Measurements from ENCODE around the gene PDZRN4.
"Not testable (repeated sequence)": the region's sequence is repeated elsewhere in the genome, so short reads cannot be mapped to it uniquely, and the experiment has no call there.

The PDZRN4 gene

GRCh38 chr12:41188058-41188840, at the start of gene PDZRN4:
PDZRN4 (plus strand) TSS chr12:41188320.
- Histone ChIP-seq H3K36me3 (ENCODE audit: insufficient read depth, low read length) (no peaks in the 10 kb centered on the region), H3K9me3 (ENCODE audit: control insufficient read depth, insufficient read depth, low read length) (no peaks in the 10 kb centered on the region), H3K9ac (ENCODE audit: low read depth, low read length) (peak within 1 kb of the TSS; percentile 59; the same call in 1 of the 2 replicates), H3K4me1 (ENCODE audit: insufficient read depth, low read length) (no peaks in the 10 kb centered on the region)

GRCh38 chr12:41140117-41140516, 48.0 kb upstream of the PDZRN4 start:
- no peaks in the 10 kb centered on the region for H3K9me3 ChIP-seq (ENCODE audit: control insufficient read depth, insufficient read depth, low read length)
- no peak overlapping the region for H3K9ac ChIP-seq (ENCODE audit: low read depth, low read length)
- no peaks in the 10 kb centered on the region for H3K36me3 ChIP-seq (ENCODE audit: insufficient read depth, low read length)
- H3K4me1 ChIP-seq (ENCODE audit: insufficient read depth, low read length), result no peaks in the 10 kb centered on the region

- no peaks in the 10 kb centered on the region for H3K4me1 ChIP-seq (ENCODE audit: insufficient read depth, low read length)
- H3K9ac ChIP-seq (ENCODE audit: low read depth, low read length), result no peak overlapping the region
- H3K36me3 ChIP-seq (ENCODE audit: insufficient read depth, low read length), result no peaks in the 10 kb centered on the region
- no peaks in the 10 kb centered on the region for H3K9me3 ChIP-seq (ENCODE audit: control insufficient read depth, insufficient read depth, low read length)
Measured at GRCh38 chr12:41141104-41141503, 47.0 kb upstream of the PDZRN4 start.

- Histone ChIP-seq H3K9me3 (ENCODE audit: control insufficient read depth, insufficient read depth, low read length) (no peaks in the 10 kb centered on the region), H3K9ac (ENCODE audit: low read depth, low read length) (no peak overlapping the region), H3K4me1 (ENCODE audit: insufficient read depth, low read length) (no peaks in the 10 kb centered on the region), H3K36me3 (ENCODE audit: insufficient read depth, low read length) (no peaks in the 10 kb centered on the region)
Measured at GRCh38 chr12:41142376-41142775, 45.7 kb upstream of the PDZRN4 start.

- Histone ChIP-seq H3K9me3 (ENCODE audit: control insufficient read depth, insufficient read depth, low read length) (no peaks in the 10 kb centered on the region), H3K36me3 (ENCODE audit: insufficient read depth, low read length) (no peaks in the 10 kb centered on the region), H3K9ac (ENCODE audit: low read depth, low read length) (no peak overlapping the region), H3K4me1 (ENCODE audit: insufficient read depth, low read length) (no peaks in the 10 kb centered on the region)
Measured at GRCh38 chr12:41151793-41152192, 36.3 kb upstream of the PDZRN4 start.

DNA sequence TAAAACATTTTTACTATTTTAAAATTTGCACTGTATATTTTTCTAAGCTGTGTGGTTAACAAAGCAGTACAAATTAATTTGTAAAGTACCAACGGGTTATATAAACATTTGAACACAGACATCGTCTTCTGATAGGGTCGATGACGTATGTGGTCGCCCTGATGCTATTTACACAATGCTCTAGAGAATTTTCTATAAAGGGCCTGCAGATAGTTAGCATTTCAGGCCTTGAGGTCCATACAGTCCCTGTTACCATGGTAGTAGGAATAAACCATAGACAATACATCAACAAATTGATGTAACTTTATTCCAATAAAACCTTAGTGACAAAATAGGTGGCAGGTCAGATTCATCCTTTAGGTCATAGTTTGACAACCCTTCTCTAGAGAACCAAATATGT, 25.7 kb upstream of the PDZRN4 start:
- no peaks in the 10 kb centered on the region for H3K9me3 ChIP-seq (ENCODE audit: control insufficient read depth, insufficient read depth, low read length)
- no peak overlapping the region for H3K9ac ChIP-seq (ENCODE audit: low read depth, low read length)
- H3K4me1 ChIP-seq (ENCODE audit: insufficient read depth, low read length), result no peaks in the 10 kb centered on the region
- H3K36me3 ChIP-seq (ENCODE audit: insufficient read depth, low read length), result no peaks in the 10 kb centered on the region

DNA sequence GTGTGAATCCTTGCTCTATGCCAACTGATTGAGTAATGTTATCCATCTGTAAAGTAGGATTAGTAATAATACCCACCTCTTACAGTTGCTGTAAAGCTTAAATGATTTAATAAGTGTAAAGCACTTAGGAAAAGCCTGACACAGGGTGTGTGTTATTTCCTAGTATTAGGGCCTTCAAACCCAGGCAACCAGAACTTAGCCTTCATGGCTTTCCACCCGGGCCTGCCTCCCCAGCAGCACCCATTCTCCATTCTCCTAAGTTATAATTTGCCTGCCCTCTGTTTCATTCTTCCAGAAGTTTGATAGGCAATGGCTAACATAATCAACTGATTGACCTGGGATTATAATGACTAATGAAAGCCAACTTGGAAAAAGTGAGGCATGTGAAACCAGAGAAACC, 20.4 kb upstream of the PDZRN4 start:
- Histone ChIP-seq H3K36me3 (ENCODE audit: insufficient read depth, low read length) (no peaks in the 10 kb centered on the region), H3K9me3 (ENCODE audit: control insufficient read depth, insufficient read depth, low read length) (no peaks in the 10 kb centered on the region), H3K9ac (ENCODE audit: low read depth, low read length) (no peak overlapping the region), H3K4me1 (ENCODE audit: insufficient read depth, low read length) (no peaks in the 10 kb centered on the region)

DNA sequence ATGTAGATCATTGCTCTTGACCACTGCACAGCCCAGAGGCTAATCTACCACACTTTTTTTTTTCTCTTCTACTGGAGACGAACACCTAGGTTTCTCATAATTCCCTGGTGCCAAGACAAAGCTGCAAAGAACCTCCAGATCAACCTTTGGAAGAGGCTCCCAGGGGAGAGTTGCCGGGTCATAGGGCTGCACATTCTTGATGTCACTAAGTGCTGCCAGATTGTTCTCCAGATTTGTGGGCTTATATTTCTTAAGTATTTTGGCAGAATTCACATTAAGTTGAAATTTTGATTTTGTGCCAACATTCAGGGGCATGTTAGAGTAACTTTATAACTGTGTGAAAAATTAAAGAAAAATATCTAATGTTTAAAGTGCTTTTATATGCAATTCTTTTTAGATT, 13.5 kb upstream of the PDZRN4 start:
- no peaks in the 10 kb centered on the region for H3K36me3 ChIP-seq (ENCODE audit: insufficient read depth, low read length)
- H3K9me3 ChIP-seq (ENCODE audit: control insufficient read depth, insufficient read depth, low read length), result no peaks in the 10 kb centered on the region
- no peaks in the 10 kb centered on the region for H3K4me1 ChIP-seq (ENCODE audit: insufficient read depth, low read length)
- no peak overlapping the region for H3K9ac ChIP-seq (ENCODE audit: low read depth, low read length)

GRCh38 chr12:41179507-41179906, 8.6 kb upstream of the PDZRN4 start:
- H3K36me3 ChIP-seq (ENCODE audit: insufficient read depth, low read length); H3K9me3 ChIP-seq (ENCODE audit: control insufficient read depth, insufficient read depth, low read length); H3K4me1 ChIP-seq (ENCODE audit: insufficient read depth, low read length); H3K9ac ChIP-seq (ENCODE audit: low read depth, low read length): not testable (repeated sequence)

DNA sequence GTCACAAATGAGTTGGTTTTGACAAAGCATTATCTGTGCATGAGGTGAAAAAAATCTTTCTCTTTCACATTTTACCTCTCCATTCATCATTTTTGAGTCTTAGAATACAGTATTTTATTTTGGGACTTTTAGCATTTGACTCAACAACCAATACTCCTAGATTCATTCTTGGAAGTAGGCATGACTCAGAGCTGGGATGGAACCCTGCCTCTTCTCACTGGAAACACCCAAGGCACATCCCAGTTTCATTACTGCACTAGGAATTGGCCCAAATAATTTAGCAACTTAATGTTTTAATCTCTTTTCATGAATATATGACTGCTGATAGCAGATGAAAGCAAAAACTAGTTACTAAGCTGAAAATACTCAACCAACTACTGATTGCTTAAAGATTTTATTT, 3.3 kb upstream of the PDZRN4 start:
- Histone ChIP-seq H3K36me3 (ENCODE audit: insufficient read depth, low read length) (no peaks in the 10 kb centered on the region), H3K9me3 (ENCODE audit: control insufficient read depth, insufficient read depth, low read length) (no peaks in the 10 kb centered on the region), H3K4me1 (ENCODE audit: insufficient read depth, low read length) (no peaks in the 10 kb centered on the region), H3K9ac (ENCODE audit: low read depth, low read length) (no peak overlapping the region)

GRCh38 chr12:41186026-41186425, 2.1 kb upstream of the PDZRN4 start:
- Histone ChIP-seq H3K9me3 (ENCODE audit: control insufficient read depth, insufficient read depth, low read length) (no peaks in the 10 kb centered on the region), H3K36me3 (ENCODE audit: insufficient read depth, low read length) (no peaks in the 10 kb centered on the region), H3K9ac (ENCODE audit: low read depth, low read length) (no peak overlapping the region), H3K4me1 (ENCODE audit: insufficient read depth, low read length) (no peaks in the 10 kb centered on the region)

- Histone ChIP-seq H3K9ac (ENCODE audit: low read depth, low read length) (peak overlapping the region; percentile 44; the same call in 1 of the 2 replicates), H3K4me1 (ENCODE audit: insufficient read depth, low read length) (no peaks in the 10 kb centered on the region), H3K9me3 (ENCODE audit: control insufficient read depth, insufficient read depth, low read length) (no peaks in the 10 kb centered on the region), H3K36me3 (ENCODE audit: insufficient read depth, low read length) (no peaks in the 10 kb centered on the region)
Measured at GRCh38 chr12:41188841-41189394, 798 bp downstream of the PDZRN4 start.

DNA sequence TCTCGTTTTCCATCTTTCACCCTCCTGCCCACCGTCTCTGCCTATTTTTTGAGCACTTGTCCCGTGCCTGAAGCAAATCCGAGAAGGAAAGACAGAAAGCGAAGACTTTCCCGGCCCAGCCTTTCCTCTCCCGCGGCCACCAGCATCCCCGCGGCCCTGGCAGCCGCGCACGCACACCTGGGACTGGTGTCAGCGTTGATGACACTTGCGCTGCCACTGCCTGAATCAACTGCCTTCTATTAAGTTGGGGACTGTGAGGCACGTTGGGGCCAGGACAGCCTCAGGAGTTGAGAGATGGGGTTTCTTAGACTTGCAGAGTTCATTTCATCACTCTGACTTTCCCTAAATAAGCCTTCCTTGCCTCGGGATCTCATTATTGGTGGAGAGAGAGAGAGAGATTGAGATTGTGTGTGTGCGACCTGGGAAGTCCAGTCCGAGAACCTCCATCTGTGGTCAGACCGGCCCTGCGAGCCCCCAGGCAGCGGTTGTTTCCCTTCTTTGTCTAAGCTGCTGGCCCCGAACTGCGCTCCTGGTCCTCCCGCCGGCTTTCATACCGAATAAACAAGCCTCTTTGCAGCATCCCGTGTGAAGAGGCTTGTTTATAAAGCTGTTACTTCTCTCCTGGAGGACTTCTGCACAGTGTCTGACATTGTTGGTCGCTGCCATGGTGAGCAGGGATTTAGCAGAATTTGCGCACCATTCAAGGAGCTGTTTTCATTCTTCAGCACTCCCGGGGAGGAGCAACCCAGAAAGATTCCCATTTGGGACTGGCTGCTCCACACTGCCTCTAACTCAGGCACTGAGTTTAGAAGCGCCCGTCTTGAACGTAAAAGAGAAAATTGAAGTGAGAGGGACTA, 1.5 kb downstream of the PDZRN4 start:
- Histone ChIP-seq H3K9ac (ENCODE audit: low read depth, low read length) (peak overlapping the region; percentile 44; the same call in 1 of the 2 replicates), H3K4me1 (ENCODE audit: insufficient read depth, low read length) (no peaks in the 10 kb centered on the region), H3K36me3 (ENCODE audit: insufficient read depth, low read length) (no peaks in the 10 kb centered on the region), H3K9me3 (ENCODE audit: control insufficient read depth, insufficient read depth, low read length) (no peaks in the 10 kb centered on the region)

DNA sequence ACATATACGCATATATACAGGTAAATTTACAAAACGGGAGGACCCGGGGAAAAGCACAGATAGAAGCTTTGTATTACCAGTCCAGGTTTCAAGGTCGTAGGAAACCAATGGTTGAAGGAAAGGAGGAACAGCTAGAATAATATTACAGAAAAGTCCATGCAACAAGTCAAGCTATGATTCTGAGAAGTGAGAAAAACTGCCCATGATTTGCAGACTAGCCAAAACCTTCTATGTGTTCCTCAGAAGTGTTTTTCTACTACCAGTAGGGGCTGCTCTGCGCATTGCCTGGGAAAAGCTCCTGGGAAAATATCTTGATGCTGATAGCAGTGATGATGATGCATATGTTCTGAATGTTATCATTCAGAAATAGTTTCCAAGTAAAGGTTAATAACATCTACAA, 2.2 kb downstream of the PDZRN4 start:
- H3K4me1 ChIP-seq (ENCODE audit: insufficient read depth, low read length), result no peaks in the 10 kb centered on the region
- no peak overlapping the region; the same call in 1 of the 2 replicates for H3K9ac ChIP-seq (ENCODE audit: low read depth, low read length)
- no peaks in the 10 kb centered on the region for H3K36me3 ChIP-seq (ENCODE audit: insufficient read depth, low read length)
- H3K9me3 ChIP-seq (ENCODE audit: control insufficient read depth, insufficient read depth, low read length), result no peaks in the 10 kb centered on the region

DNA sequence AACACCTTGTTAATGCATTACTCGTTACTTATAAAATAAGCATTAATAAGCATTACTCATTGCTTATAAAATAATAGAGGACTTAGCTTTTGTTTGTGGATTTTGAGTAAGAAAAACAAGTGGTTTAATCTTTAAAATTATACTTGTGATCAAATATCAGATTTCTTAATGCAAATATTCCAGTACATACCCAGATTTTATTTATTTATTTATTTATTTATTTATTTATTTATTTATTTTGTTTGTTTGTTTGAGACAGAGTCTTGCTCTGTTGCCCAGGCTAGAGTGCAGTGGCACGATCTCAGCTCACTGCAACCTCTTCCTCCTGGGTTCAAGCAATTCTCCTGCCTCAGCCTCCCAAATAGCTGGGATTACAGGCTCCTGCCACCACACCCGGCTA, 3.4 kb downstream of the PDZRN4 start:
- not testable (repeated sequence) for H3K4me1 ChIP-seq (ENCODE audit: insufficient read depth, low read length); H3K36me3 ChIP-seq (ENCODE audit: insufficient read depth, low read length); H3K9ac ChIP-seq (ENCODE audit: low read depth, low read length); H3K9me3 ChIP-seq (ENCODE audit: control insufficient read depth, insufficient read depth, low read length)

All from ES-I3 (cell line).